ENCODE data around the gene HABP4.

- TF ChIP-seq CTCF (IDR thresholded peaks at IDR 0.05), result no peak
- no peak for TF ChIP-seq USF2 (IDR thresholded peaks at IDR 0.05)
These were observed 35.3 kb downstream of the HABP4 start for GRCh38 chr9:96485280-96485679.

All from A549 (cell line).